Lung (tissue), 12 donors: Measurements from ENCODE around the gene MB21D2. TPM values are rescaled to one million over a fixed set of nuclear protein-coding genes. Genes with fewer than 3 reads are reported as not detected.

Experiments used
- ATAC-seq: fragments of 200-7000 bp; cut with Tn5 transposase; one replicate; pipeline ENCODE4 v1.9.1; 2020; ENCODE audit warnings: moderate number of reproducible peaks; ENCODE audit not compliant: insufficient read depth, low FRiP score
- DNase-seq, 3 donors: peaks; one replicate each; pipeline ENCODE4 v3.0.0-alpha.2; 2013 to 2017
- H3K27ac ChIP-seq, 2 donors: one replicate each; pipeline ENCODE4 v1.5.1; 2013; ENCODE audit warnings: mild to moderate bottlenecking in 2 of 2, moderate library complexity in 2 of 2, control low read depth in 1 of 2, inconsistent platforms in 1 of 2, low read depth in 1 of 2, low read length in 1 of 2
- H3K27me3 ChIP-seq, 3 donors: one replicate each; pipeline ENCODE4 v1.5.1; 2013; ENCODE audit warnings: low read length in 2 of 3; ENCODE audit not compliant: control insufficient read depth in 3 of 3, insufficient read depth in 3 of 3
- H3K36me3 ChIP-seq, 4 donors: one replicate each; pipeline ENCODE4 v1.5.1; 2013; ENCODE audit warnings: low read length in 4 of 4, mild to moderate bottlenecking in 1 of 4, moderate library complexity in 1 of 4; ENCODE audit not compliant: control insufficient read depth in 4 of 4, insufficient read depth in 4 of 4
- H3K4me1 ChIP-seq, 5 donors: one replicate each; pipeline ENCODE4 v1.5.1; 2013; ENCODE audit warnings: low read length in 5 of 5, mild to moderate bottlenecking in 2 of 5, moderate library complexity in 1 of 5; ENCODE audit not compliant: control insufficient read depth in 5 of 5, insufficient read depth in 5 of 5
- H3K4me3 ChIP-seq: one replicate; pipeline ENCODE4 v1.5.1; 2013; ENCODE audit warnings: mild to moderate bottlenecking, control low read depth, moderate library complexity
- H3K9ac ChIP-seq, 2 donors: one replicate each; pipeline ENCODE4 v1.5.1; 2013; ENCODE audit warnings: low read length in 2 of 2, control low read depth in 1 of 2; ENCODE audit not compliant: insufficient read depth in 1 of 2
- H3K9me3 ChIP-seq, 4 donors: one replicate each; pipeline ENCODE4 v1.5.1; 2013; ENCODE audit warnings: low read length in 3 of 4, mild to moderate bottlenecking in 1 of 4, moderate library complexity in 1 of 4; ENCODE audit not compliant: control insufficient read depth in 4 of 4, insufficient read depth in 3 of 4
- WGBS, 2 donors: extraction: QIAGEN DNeasy Blood & Tissue Kit; methylation state at CpG; one replicate each; pipeline ENCODE4 v1.1.7; 2013; 5-methylcytosine and 5-hydroxymethylcytosine counted together
- polyA plus RNA-seq, 2 donors: library from polyadenylated mRNA; stranded (reverse); fragments of 200-250 nt; gene quantifications; one replicate each; pipeline ENCODE4 v1.2.1, GENCODE V29; 2013
- total RNA-seq, 2 donors: library from RNA; depleted of rRNA in 1 of 2; stranded (reverse); fragments of >200 nt in 1 of 2; gene quantifications; one replicate each; pipeline ENCODE4 v1.2.1, GENCODE V29; 2014 to 2021
- TF ChIP-seq, protein P1 (sequence below): IDR thresholded peaks from 2 replicates; pipeline ENCODE4 v1.5.1; 2012; ENCODE audit warnings: mild to moderate bottlenecking; ENCODE audit errors: control extremely low read depth, extremely low read depth
- donor health status: control.
- donor health status: control.
- donor health status: Bipolar disorder and iron deficiency.
- donor health status: healthy.
- donor health status: DM: yes; HTN: yes; CAD: no.

MB21D2 gene
- total and polyA plus RNA-seq, 4 donors: 2.8 to 6.3 (median 4.6) TPM

- TF ChIP-seq, protein P1, sequence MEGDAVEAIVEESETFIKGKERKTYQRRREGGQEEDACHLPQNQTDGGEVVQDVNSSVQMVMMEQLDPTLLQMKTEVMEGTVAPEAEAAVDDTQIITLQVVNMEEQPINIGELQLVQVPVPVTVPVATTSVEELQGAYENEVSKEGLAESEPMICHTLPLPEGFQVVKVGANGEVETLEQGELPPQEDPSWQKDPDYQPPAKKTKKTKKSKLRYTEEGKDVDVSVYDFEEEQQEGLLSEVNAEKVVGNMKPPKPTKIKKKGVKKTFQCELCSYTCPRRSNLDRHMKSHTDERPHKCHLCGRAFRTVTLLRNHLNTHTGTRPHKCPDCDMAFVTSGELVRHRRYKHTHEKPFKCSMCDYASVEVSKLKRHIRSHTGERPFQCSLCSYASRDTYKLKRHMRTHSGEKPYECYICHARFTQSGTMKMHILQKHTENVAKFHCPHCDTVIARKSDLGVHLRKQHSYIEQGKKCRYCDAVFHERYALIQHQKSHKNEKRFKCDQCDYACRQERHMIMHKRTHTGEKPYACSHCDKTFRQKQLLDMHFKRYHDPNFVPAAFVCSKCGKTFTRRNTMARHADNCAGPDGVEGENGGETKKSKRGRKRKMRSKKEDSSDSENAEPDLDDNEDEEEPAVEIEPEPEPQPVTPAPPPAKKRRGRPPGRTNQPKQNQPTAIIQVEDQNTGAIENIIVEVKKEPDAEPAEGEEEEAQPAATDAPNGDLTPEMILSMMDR: no peak
- ATAC-seq: no peak
- Histone ChIP-seq H3K4me3 (no peak overlapping the region), H3K9me3 (peaks cover 0 to 2% (median 0%) of the 10 kb centered on the region in 4 donors), H3K4me1 (no peaks in the 10 kb centered on the region), H3K36me3 (no peaks in the 10 kb centered on the region), H3K27ac (no peak overlapping the region), H3K9ac (no peak overlapping the region), H3K27me3 (no peaks in the 10 kb centered on the region)
- WGBS, 2 donors: 77 to 90% methylated on average over 1 of the region's 1 CpG
- DNase-seq: no peak
Measured at GRCh38 chr3:192930577-192930976, 12.9 kb upstream of the MB21D2 start.

GRCh38 chr3:192929755-192930547 is 12.3 kb upstream of the MB21D2 start:
- Histone ChIP-seq H3K36me3 (no peaks in the 10 kb centered on the region), H3K9me3 (peaks cover 0 to 2% (median 0%) of the 10 kb centered on the region in 4 donors), H3K27me3 (no peaks in the 10 kb centered on the region), H3K27ac (no peak overlapping the region), H3K9ac (no peak overlapping the region), H3K4me1 (no peaks in the 10 kb centered on the region), H3K4me3 (no peak overlapping the region)
- TF ChIP-seq, protein P1: no peak
- ATAC-seq (peak; percentile 53), DNase-seq (no peak)
- WGBS, 2 donors: 67 to 71% methylated on average over 9 of the region's 9 CpGs

DNA sequence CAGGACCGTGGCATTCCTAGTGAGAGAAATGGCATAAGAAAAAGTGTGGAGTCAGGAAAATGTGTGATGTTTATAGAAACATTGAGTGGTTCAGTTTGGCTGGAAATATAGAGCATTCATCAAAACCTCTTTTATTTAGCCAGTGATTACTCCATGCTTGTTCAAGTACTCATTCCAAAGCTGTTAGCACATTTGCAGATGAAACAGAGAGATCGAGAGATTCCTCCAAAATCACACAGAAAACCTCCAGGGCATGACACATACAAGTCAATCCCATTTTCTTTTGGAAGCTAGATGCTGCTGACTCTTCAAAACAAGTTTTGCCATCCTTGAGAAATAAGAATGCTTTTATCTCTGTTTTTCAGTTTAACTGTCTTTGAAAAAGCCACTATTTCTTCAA is 11.5 kb upstream of the MB21D2 start:
- 52 to 77% methylated on average over 2 of the region's 2 CpGs for WGBS, 2 donors
- H3K9me3 ChIP-seq: peaks cover 0 to 2% (median 0%) of the 10 kb centered on the region in 4 donors
- no peak overlapping the region for H3K4me3 ChIP-seq
- ATAC-seq (peak; percentile 14), DNase-seq (no peak)
- TF ChIP-seq, protein P1: no peak
- H3K4me1 ChIP-seq: no peaks in the 10 kb centered on the region
- H3K9ac ChIP-seq: no peak overlapping the region
- H3K36me3 ChIP-seq: no peaks in the 10 kb centered on the region
- no peak overlapping the region for H3K27ac ChIP-seq
- no peaks in the 10 kb centered on the region for H3K27me3 ChIP-seq

DNA sequence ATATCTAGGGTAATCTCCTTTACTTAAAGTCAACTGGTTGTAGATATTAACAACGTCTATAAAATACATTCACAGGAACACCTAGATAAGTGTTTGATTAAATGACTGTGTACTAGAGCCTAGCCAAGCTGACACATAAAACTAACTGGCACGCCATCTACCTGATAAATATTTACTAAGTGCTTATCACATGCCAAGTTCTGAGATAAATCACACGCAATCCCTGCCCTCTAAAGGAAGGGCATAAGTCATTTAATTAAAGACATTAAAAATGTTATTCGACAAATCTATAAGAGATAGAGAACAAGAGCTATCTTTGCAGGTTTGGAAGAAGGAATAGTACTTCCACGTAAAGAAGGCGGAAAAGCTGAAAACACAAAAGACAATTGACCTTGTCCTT is 11.1 kb upstream of the MB21D2 start:
- H3K9me3 ChIP-seq: peaks cover 0 to 2% (median 0%) of the 10 kb centered on the region in 4 donors
- no peaks in the 10 kb centered on the region for H3K36me3 ChIP-seq
- H3K27ac ChIP-seq: no peak overlapping the region
- no peak overlapping the region for H3K9ac ChIP-seq
- ATAC-seq (no peak), DNase-seq (no peak)
- no peak overlapping the region for H3K4me3 ChIP-seq
- TF ChIP-seq, protein P1: no peak
- no peaks in the 10 kb centered on the region for H3K4me1 ChIP-seq
- no peaks in the 10 kb centered on the region for H3K27me3 ChIP-seq
- WGBS, 2 donors: 47 to 65% methylated on average over 6 of the region's 6 CpGs
